ENCODE data around the gene RP9. TPM values are rescaled to one million over a fixed set of nuclear protein-coding genes. Genes with fewer than 3 reads are reported as not detected.

RP9 gene
- total and polyA plus RNA-seq, 2 of the 4 experiments (the other 2 are of a cell fraction): 9.5 to 18.1 TPM

- no TSS peak for BruUV-seq (replicated peaks)
- H3K4ac ChIP-seq (ENCODE audit: low read depth, low read length): no peak overlapping the region
- 0 out of 2 replicates have a peak overlapping the region, but pooled peaks have one; percentile 11 for H3K23ac ChIP-seq (ENCODE audit: low read depth, low read length)
- no peak overlapping the region for H2BK120ac ChIP-seq (ENCODE audit: low read depth, low read length)
- H2BK15ac ChIP-seq (ENCODE audit: low read depth, low read length): no peak overlapping the region
- no peak overlapping the region for H2AK9ac ChIP-seq (replicated peaks; ENCODE audit: low read depth, low read length, poor library complexity)
- no peak overlapping the region for H3K18ac ChIP-seq (ENCODE audit: low read depth, low read length)
- H2AK5ac ChIP-seq (ENCODE audit: low read depth, low read length): 0 out of 2 replicates have a peak overlapping the region, but pooled peaks have one; percentile 43
- H4K5ac ChIP-seq (ENCODE audit: low read depth, low read length): no peak overlapping the region
- peaks cover 6% of the 10 kb centered on the region; the same call in 1 of the 2 replicates for H3K9me1 ChIP-seq (ENCODE audit: insufficient read depth, low read length)
- no peak overlapping the region for H4K91ac ChIP-seq (ENCODE audit: insufficient read depth, low read depth, low read length)
- no peak overlapping the region for H3K4me3 ChIP-seq (ENCODE audit: insufficient read depth, low read depth, low read length)
- H2AFZ ChIP-seq (replicated peaks; ENCODE audit: low read length, poor library complexity): no peak overlapping the region
- whole genome bisulfite sequencing, 2 experiments (ENCODE audit: extremely low coverage in 2 of 2, insufficient read length in 1 of 2): no CpG with 5 or more reads among the region's 4 CpGs
- ATAC-seq (ENCODE audit: low read depth): no peak
- H3K9ac ChIP-seq (ENCODE audit: low read depth, low read length): no peak overlapping the region
- dilution Hi-C loops (cut with HindIII; ENCODE audit: low sequenced_read_pairs, unreplicated experiment) (no loop called here), intact Hi-C loops (cut with micrococcal nuclease) (no loop called here), in situ Hi-C loops (cut with MboI; ENCODE audit: low sequenced_read_pairs) (no loop called here)
- no peaks in the 10 kb centered on the region for H3K79me1 ChIP-seq (ENCODE audit: low read depth in 1 of 2, low read length in 2 of 2)
- H3K9me3 ChIP-seq (ENCODE audit: control insufficient read depth, insufficient read depth, low read length): peaks cover 7% of the 10 kb centered on the region; the same call in 1 of the 2 replicates
- no peak for DNase-seq
- TF ChIP-seq CHD1 (IDR thresholded peaks at IDR 0.05; ENCODE audit: low read depth, low read length): no peak
- no peak for TF ChIP-seq MXI1 (IDR thresholded peaks at IDR 0.05; ENCODE audit: borderline replicate concordance, low read depth, low read length)
- no peak for TF ChIP-seq RAD21 (IDR thresholded peaks at IDR 0.05; ENCODE audit: low read length)
- no peak for TF ChIP-seq POLR2A (IDR thresholded peaks at IDR 0.05; ENCODE audit: low read depth, low read length)
- TF ChIP-seq USF2 (IDR thresholded peaks at IDR 0.05; ENCODE audit: low read depth, low read length): no peak
- no peak for TF ChIP-seq ELK1 (IDR thresholded peaks at IDR 0.05; ENCODE audit: borderline replicate concordance, low read depth, low read length)
- H2BK5ac ChIP-seq (ENCODE audit: low read depth, low read length, poor library complexity, severe bottlenecking): no peak overlapping the region
- H3K4me1 ChIP-seq (ENCODE audit: control insufficient read depth, insufficient read depth, low read length): peaks cover 8% of the 10 kb centered on the region
- H3K56ac ChIP-seq (ENCODE audit: extremely low read depth, insufficient read depth, low read length): no peak overlapping the region
- no peak overlapping the region for H3K4me2 ChIP-seq (ENCODE audit: low read depth, low read length)
- H2BK20ac ChIP-seq (ENCODE audit: low read depth, low read length): no peak overlapping the region
- no peak overlapping the region for H4K8ac ChIP-seq (ENCODE audit: low read depth in 2 of 2, low read length in 2 of 2)
- POLR2A ChIA-PET (ENCODE audit: unreplicated experiment): no interaction called here
- H3K27me3 ChIP-seq (ENCODE audit: control insufficient read depth, insufficient read depth, low read length): no peaks in the 10 kb centered on the region
- H3K27ac ChIP-seq (ENCODE audit: insufficient read depth, low read length): no peak overlapping the region
- CTCF ChIA-PET: no interaction called here
- 0 out of 2 replicates have a peak overlapping the region, but pooled peaks have one; percentile 45 for H3K14ac ChIP-seq (replicated peaks; ENCODE audit: low read depth, low read length)
- H3K36me3 ChIP-seq (ENCODE audit: control insufficient read depth, insufficient read depth, low read length): no peaks in the 10 kb centered on the region
- H4K20me1 ChIP-seq (ENCODE audit: insufficient read depth, low read length): no peaks in the 10 kb centered on the region
These were observed 36.0 kb downstream of the RP9 start for GRCh38 chr7:33073243-33073642.
